ENCODE measurements around the gene CHRND. TPM values are rescaled to one million over a fixed set of nuclear protein-coding genes. Genes with fewer than 3 reads are reported as not detected.

CHRND gene
- total and polyA plus RNA-seq, 2 of the 8 experiments (the other 6 are each of a cell fraction or from before 2014, with no cell fraction given), result 0.24 TPM; not detected in 1

DNA sequence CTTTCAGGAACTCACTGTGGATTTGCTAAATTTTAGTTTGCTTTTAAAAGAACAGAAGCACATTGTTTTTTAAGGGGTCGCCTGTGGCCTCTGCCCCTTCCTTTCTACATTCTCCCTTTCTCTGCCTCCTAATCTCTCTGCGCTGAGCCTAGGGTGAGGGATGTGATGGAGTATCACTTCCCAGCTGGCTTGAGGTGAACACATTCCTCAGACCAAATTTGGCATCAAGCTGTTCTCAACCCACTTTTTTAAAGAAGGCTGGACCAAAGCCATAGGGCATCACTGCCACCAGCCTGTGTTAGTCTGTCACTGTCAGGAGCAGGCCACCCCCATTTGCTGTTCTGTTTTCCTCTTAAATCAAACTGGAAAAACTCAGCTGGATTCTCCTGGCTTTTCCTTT lies 51.9 kb downstream of the CHRND start (continued):
- no peak for TF ChIP-seq SIRT6 (IDR thresholded peaks at IDR 0.05; ENCODE audit: low read length)
- TF ChIP-seq, protein P1, sequence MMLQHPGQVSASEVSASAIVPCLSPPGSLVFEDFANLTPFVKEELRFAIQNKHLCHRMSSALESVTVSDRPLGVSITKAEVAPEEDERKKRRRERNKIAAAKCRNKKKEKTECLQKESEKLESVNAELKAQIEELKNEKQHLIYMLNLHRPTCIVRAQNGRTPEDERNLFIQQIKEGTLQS (IDR thresholded peaks at IDR 0.05; ENCODE audit: insufficient read depth, low read depth, low read length), result no peak
- TF ChIP-seq, protein P2, sequence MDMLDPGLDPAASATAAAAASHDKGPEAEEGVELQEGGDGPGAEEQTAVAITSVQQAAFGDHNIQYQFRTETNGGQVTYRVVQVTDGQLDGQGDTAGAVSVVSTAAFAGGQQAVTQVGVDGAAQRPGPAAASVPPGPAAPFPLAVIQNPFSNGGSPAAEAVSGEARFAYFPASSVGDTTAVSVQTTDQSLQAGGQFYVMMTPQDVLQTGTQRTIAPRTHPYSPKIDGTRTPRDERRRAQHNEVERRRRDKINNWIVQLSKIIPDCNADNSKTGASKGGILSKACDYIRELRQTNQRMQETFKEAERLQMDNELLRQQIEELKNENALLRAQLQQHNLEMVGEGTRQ (IDR thresholded peaks at IDR 0.05; ENCODE audit: low read length), result no peak
- no peak for TF ChIP-seq PHF8 (conservative IDR thresholded peaks at IDR 0.05; ENCODE audit: low read depth, low read length)
